ENCODE measurements around the gene MRPL17. TPM values are rescaled to one million over a fixed set of nuclear protein-coding genes. Genes with fewer than 3 reads are reported as not detected.

Gene MRPL17
- polyA plus RNA-seq, 3 donors, result 8.0 to 14.0 (median 12.8) TPM

DNA sequence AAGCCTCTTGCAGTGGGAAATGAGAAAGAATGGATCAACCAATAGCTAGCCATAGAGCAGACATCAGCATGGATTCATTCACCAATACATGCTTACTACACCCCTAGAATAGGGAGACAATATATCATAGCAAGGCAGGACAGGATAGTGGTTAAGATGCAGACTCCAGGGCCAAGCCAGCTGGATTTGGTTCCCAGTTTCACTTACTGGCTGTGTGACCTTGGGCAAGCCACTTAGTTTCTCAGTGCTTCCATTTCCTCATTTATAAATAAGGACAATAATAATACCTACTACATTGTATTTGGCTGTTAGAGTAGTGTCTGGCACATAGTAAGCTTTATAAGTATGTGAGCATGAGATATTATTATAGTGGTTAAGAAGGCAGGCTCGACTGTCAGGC, 34.6 kb downstream of the MRPL17 start:
- DNase-seq, result peak in 2 of 3 donors; percentile 46 to 52

DNA sequence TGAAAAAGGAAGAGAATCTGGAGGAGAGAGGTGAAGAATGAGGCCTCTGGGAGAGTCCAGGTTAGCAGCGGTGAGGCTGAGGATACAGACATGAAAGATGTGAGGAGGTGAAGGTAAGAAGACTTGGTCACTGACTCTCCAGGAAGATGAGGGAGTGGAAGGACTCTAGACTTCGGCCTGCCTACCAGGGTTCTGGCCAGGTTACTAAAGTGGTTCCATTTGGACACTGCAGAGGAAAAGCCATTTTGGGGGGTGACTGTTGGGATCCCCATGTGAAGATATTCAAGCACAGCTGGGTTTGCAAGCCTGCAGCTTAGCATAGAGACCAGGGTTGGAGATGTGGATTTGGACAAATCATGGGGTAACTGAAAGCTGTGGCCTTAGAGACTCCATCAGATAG, 35.3 kb downstream of the MRPL17 start:
- Histone ChIP-seq H3K9ac (ENCODE audit: insufficient read depth, low read length, poor library complexity, severe bottlenecking) (no peak overlapping the region), H2AFZ (ENCODE audit: insufficient read depth, low read depth, low read length, poor library complexity, severe bottlenecking) (peak overlapping the region; percentile 72), H3K36me3 (replicated peaks in 1 of 2; ENCODE audit: control insufficient read depth in 1 of 2, insufficient read depth in 2 of 2, low read length in 2 of 2) (no peaks in the 10 kb centered on the region), H4K20me1 (ENCODE audit: insufficient read depth, low read length) (no peaks in the 10 kb centered on the region), H3K79me2 (ENCODE audit: insufficient read depth, low read length) (no peaks in the 10 kb centered on the region), H3K4me1 (ENCODE audit: control insufficient read depth in 1 of 2, insufficient read depth in 2 of 2, low read length in 2 of 2) (peaks cover 36 to 39% of the 10 kb centered on the region in 2 donors), H3K27me3 (ENCODE audit: control insufficient read depth in 2 of 2, insufficient read depth in 2 of 2, low read length in 2 of 2) (no peaks in the 10 kb centered on the region), H3K4me2 (replicated peaks; ENCODE audit: extremely low read depth, low read length, poor library complexity, severe bottlenecking) (peak overlapping the region; percentile 65), H3K27ac (ENCODE audit: low read depth in 1 of 2, low read length in 2 of 2) (peak overlapping the region; percentile 78 to 80), H3K9me3 (replicated peaks in 1 of 2; ENCODE audit: control insufficient read depth in 1 of 2, insufficient read depth in 1 of 2, low read length in 2 of 2) (no peaks in the 10 kb centered on the region), H3K4me3 (replicated peaks in 1 of 3; ENCODE audit: low read depth in 2 of 3, low read length in 3 of 3) (peak overlapping the region in 1 of 3 experiments; percentile 60)
- Mint-ChIP-seq H3K27me3 (ENCODE audit: low read depth in 3 of 3) (peaks cover 0 to 2% (median 0%) of the 10 kb centered on the region in 3 donors), H3K4me3 (no peak overlapping the region), H3K27ac (no peak overlapping the region), H3K36me3 (no peaks in the 10 kb centered on the region), H3K9me3 (no peaks in the 10 kb centered on the region), H3K4me1 (no peaks in the 10 kb centered on the region)
- intact Hi-C loops (cut with micrococcal nuclease), result no loop called here
- WGBS (ENCODE audit: insufficient coverage), result 100% methylated on average over 2 of the region's 2 CpGs
- TF ChIP-seq, protein P1, sequence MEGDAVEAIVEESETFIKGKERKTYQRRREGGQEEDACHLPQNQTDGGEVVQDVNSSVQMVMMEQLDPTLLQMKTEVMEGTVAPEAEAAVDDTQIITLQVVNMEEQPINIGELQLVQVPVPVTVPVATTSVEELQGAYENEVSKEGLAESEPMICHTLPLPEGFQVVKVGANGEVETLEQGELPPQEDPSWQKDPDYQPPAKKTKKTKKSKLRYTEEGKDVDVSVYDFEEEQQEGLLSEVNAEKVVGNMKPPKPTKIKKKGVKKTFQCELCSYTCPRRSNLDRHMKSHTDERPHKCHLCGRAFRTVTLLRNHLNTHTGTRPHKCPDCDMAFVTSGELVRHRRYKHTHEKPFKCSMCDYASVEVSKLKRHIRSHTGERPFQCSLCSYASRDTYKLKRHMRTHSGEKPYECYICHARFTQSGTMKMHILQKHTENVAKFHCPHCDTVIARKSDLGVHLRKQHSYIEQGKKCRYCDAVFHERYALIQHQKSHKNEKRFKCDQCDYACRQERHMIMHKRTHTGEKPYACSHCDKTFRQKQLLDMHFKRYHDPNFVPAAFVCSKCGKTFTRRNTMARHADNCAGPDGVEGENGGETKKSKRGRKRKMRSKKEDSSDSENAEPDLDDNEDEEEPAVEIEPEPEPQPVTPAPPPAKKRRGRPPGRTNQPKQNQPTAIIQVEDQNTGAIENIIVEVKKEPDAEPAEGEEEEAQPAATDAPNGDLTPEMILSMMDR (IDR thresholded peaks at IDR 0.05), result no peak
- DNase-seq, result no peak

More for the DNA sequence above, 34.6 kb downstream of the MRPL17 start:
- H3K4me3 ChIP-seq (replicated peaks in 1 of 3; ENCODE audit: low read depth in 2 of 3, low read length in 3 of 3), result no peak overlapping the region
- TF ChIP-seq, protein P1 (IDR thresholded peaks at IDR 0.05), result no peak
- no peaks in the 10 kb centered on the region for H3K9me3 ChIP-seq (replicated peaks in 1 of 2; ENCODE audit: control insufficient read depth in 1 of 2, insufficient read depth in 1 of 2, low read length in 2 of 2)
- no peaks in the 10 kb centered on the region for H4K20me1 ChIP-seq (ENCODE audit: insufficient read depth, low read length)
- H3K27ac ChIP-seq (ENCODE audit: low read depth in 1 of 2, low read length in 2 of 2), result peak overlapping the region in 1 of 2 donors; percentile 80
- H3K79me2 ChIP-seq (ENCODE audit: insufficient read depth, low read length), result no peaks in the 10 kb centered on the region
- H3K4me1 Mint-ChIP-seq, result no peaks in the 10 kb centered on the region
- H3K9me3 Mint-ChIP-seq, result no peaks in the 10 kb centered on the region
- no peaks in the 10 kb centered on the region for H3K36me3 Mint-ChIP-seq
- H3K9ac ChIP-seq (ENCODE audit: insufficient read depth, low read length, poor library complexity, severe bottlenecking), result no peak overlapping the region
- no peak overlapping the region for H2AFZ ChIP-seq (ENCODE audit: insufficient read depth, low read depth, low read length, poor library complexity, severe bottlenecking)
- H3K4me2 ChIP-seq (replicated peaks; ENCODE audit: extremely low read depth, low read length, poor library complexity, severe bottlenecking), result no peak overlapping the region
- intact Hi-C loops (cut with micrococcal nuclease), result no loop called here
- no peaks in the 10 kb centered on the region for H3K27me3 ChIP-seq (ENCODE audit: control insufficient read depth in 2 of 2, insufficient read depth in 2 of 2, low read length in 2 of 2)
- H3K27ac Mint-ChIP-seq, result no peak overlapping the region
- H3K4me3 Mint-ChIP-seq, result no peak overlapping the region
- peaks cover 36 to 39% of the 10 kb centered on the region in 2 donors for H3K4me1 ChIP-seq (ENCODE audit: control insufficient read depth in 1 of 2, insufficient read depth in 2 of 2, low read length in 2 of 2)
- peaks cover 0 to 2% (median 0%) of the 10 kb centered on the region in 3 donors for H3K27me3 Mint-ChIP-seq (ENCODE audit: low read depth in 3 of 3)
- no CpG with 5 or more reads among the region's 1 CpG for WGBS (ENCODE audit: insufficient coverage)
- H3K36me3 ChIP-seq (replicated peaks in 1 of 2; ENCODE audit: control insufficient read depth in 1 of 2, insufficient read depth in 2 of 2, low read length in 2 of 2), result no peaks in the 10 kb centered on the region

Data from CD14-positive monocyte (primary cell).